Kasumi-1 (cell line): ENCODE measurements around the gene UBE2G2.

Experiments
- DNase-seq, 2 experiments: peaks; one replicate each; lab custom pipeline; 2025; lab: John Stamatoyannopoulos, UW

Gene UBE2G2

GRCh38 chr21:44790368-44790767 is 11.3 kb downstream of the UBE2G2 start:
- no peak for DNase-seq

- no peak for DNase-seq
These were observed 11.7 kb downstream of the UBE2G2 start for GRCh38 chr21:44789880-44790279.

GRCh38 chr21:44785620-44786335 is 15.8 kb downstream of the UBE2G2 start:
- DNase-seq = no peak

- DNase-seq = no peak
These were observed 16.8 kb downstream of the UBE2G2 start for GRCh38 chr21:44784810-44785209.

GRCh38 chr21:44783020-44783696 is 18.5 kb downstream of the UBE2G2 start:
- DNase-seq = no peak

GRCh38 chr21:44780767-44781459 is 20.7 kb downstream of the UBE2G2 start:
- no peak for DNase-seq

GRCh38 chr21:44780137-44780502 is 21.5 kb downstream of the UBE2G2 start:
- DNase-seq = no peak

GRCh38 chr21:44779417-44780136 is 22.0 kb downstream of the UBE2G2 start:
- no peak for DNase-seq

- DNase-seq = no peak
These were observed 22.6 kb downstream of the UBE2G2 start for GRCh38 chr21:44778983-44779382.

- no peak for DNase-seq
These were observed 23.1 kb downstream of the UBE2G2 start for GRCh38 chr21:44778499-44778911.

- DNase-seq = no peak
These were observed 23.5 kb downstream of the UBE2G2 start for GRCh38 chr21:44778094-44778493.

- no peak for DNase-seq
These were observed 26.6 kb downstream of the UBE2G2 start for GRCh38 chr21:44774972-44775371.

- no peak for DNase-seq
These were observed 28.2 kb downstream of the UBE2G2 start for GRCh38 chr21:44773291-44773932.

GRCh38 chr21:44771896-44772525 is 29.6 kb downstream of the UBE2G2 start:
- no peak for DNase-seq

- DNase-seq = no peak
These were observed 33.5 kb downstream of the UBE2G2 start for GRCh38 chr21:44767834-44768831.

GRCh38 chr21:44766818-44767354 is 34.7 kb downstream of the UBE2G2 start:
- no peak for DNase-seq

GRCh38 chr21:44766014-44766817 is 35.4 kb downstream of the UBE2G2 start:
- no peak for DNase-seq

GRCh38 chr21:44765231-44766013 is 36.2 kb downstream of the UBE2G2 start:
- DNase-seq = no peak
